K562 (cell line): ENCODE results near the gene B3GALT6. TPM values are rescaled to one million over a fixed set of nuclear protein-coding genes. Genes with fewer than 3 reads are reported as not detected.
A peak's percentile ranks its signal among the peaks of the same experiment; 100 is the strongest.

Experiments used
- ESRRB ChIP-seq: fragments of 250-450 bp; sonication (Bioruptor Pico); IDR thresholded peaks from 2 replicates; pipeline ENCODE4 v1.5.0; 2020; ENCODE audit warnings: mild to moderate bottlenecking, moderate library complexity, borderline replicate concordance
- GMEB1 ChIP-seq: fragments of 250-450 bp; sonication (Bioruptor Pico); IDR thresholded peaks from 2 replicates; pipeline ENCODE4 v1.4.0; 2020; ENCODE audit warnings: mild to moderate bottlenecking
- HNRNPL ChIP-seq: fragments of 200-400 bp; formaldehyde crosslinking; IDR thresholded peaks from 2 replicates; pipeline ENCODE4 v1.6.1; 2017; ENCODE audit warnings: low read depth, mild to moderate bottlenecking, low read length
- KDM4B ChIP-seq, 2 experiments: fragments of 450-650 bp in 1 of 2; sonication (generic) in 1 of 2; IDR thresholded peaks; 2 replicates each; pipeline ENCODE4 v1.6.1; 2016 to 2017; ENCODE audit warnings: borderline replicate concordance in 2 of 2, antibody characterized with exemption in 1 of 2, low read depth in 1 of 2, mild to moderate bottlenecking in 1 of 2
- NCOA1 ChIP-seq: fragments of 450-650 bp; IDR thresholded peaks from 2 replicates; pipeline ENCODE4 v1.6.1; 2016; ENCODE audit warnings: low read depth
- NR2C1 ChIP-seq, 2 experiments: fragments of 450-650 bp; IDR thresholded peaks; 2 replicates each; pipeline ENCODE4 v1.6.1; 2017; ENCODE audit warnings: mild to moderate bottlenecking in 2 of 2, antibody characterized with exemption in 1 of 2, inconsistent platforms in 1 of 2, missing compliant biosample characterization in 1 of 2, missing genetic modification characterization in 1 of 2
- NRF1 ChIP-seq, 2 experiments: fragments of 450-650 bp; IDR thresholded peaks in 1 of 2; conservative IDR thresholded peaks in 1 of 2; 2 replicates each; pipeline ENCODE4 v1.6.1; 2014; ENCODE audit warnings: mild to moderate bottlenecking in 2 of 2
- SOX6 ChIP-seq: fragments of 450-650 bp; IDR thresholded peaks from 2 replicates; pipeline ENCODE4 v1.6.1; 2014; ENCODE audit warnings: mild to moderate bottlenecking
- ZFX ChIP-seq: sonication (generic); formaldehyde crosslinking; IDR thresholded peaks from 2 replicates; pipeline ENCODE4 v1.8.0; 2022; ENCODE audit warnings: mild to moderate bottlenecking, missing genetic modification reagents, moderate library complexity
- ZNF384 ChIP-seq: IDR thresholded peaks from 2 replicates; pipeline ENCODE4 v1.6.1; 2012; ENCODE audit warnings: low read depth, low read length, improper control_type of control experiment
- ZNF511 ChIP-seq: sonication (generic); formaldehyde crosslinking; IDR thresholded peaks from 2 replicates; pipeline ENCODE4 v1.8.0; 2022; ENCODE audit warnings: mild to moderate bottlenecking, missing genetic modification reagents
- ZNF668 ChIP-seq: fragments of 250-450 bp; sonication (Bioruptor Pico); IDR thresholded peaks from 2 replicates; pipeline ENCODE4 v1.8.0; 2022; ENCODE audit warnings: mild to moderate bottlenecking, inconsistent platforms
- ZNF830 ChIP-seq: fragments of 250-450 bp; sonication (Bioruptor Pico); IDR thresholded peaks from 2 replicates; pipeline ENCODE4 v1.5.0; 2021; ENCODE audit warnings: mild to moderate bottlenecking
- polyA plus RNA-seq, 8 experiments: library from polyadenylated mRNA; depleted of rRNA in 4 of 8; stranded (reverse) in 5 of 8; unstranded in 3 of 8; fragments of >200 nt; fragmentation: Nextera tagmentation in 2 of 8; fragmentation: Illumina TruSeq in 1 of 8; extraction: Ambion mirVana in 2 of 8; extraction: Trizol in 1 of 8; gene quantifications; 2 replicates each; pipeline versions ENCODE4 v1.2.1 to v1.2.3, GENCODE V29; 2011 to 2014; ENCODE audit warnings: inconsistent platforms in 1 of 8, missing spikeins in 1 of 8
- total RNA-seq, 7 experiments: library from RNA; depleted of rRNA in 6 of 7; stranded (reverse); fragments of >200 nt in 6 of 7; fragmentation: Illumina TruSeq in 2 of 7; extraction: Trizol in 2 of 7; gene quantifications; 2 replicates each; pipeline versions ENCODE4 v1.2.1 to v1.2.3, GENCODE V29; 2011 to 2021; ENCODE audit warnings: low replicate concordance in 1 of 7
- TF ChIP-seq, protein P1 (sequence below): sonication (generic); formaldehyde crosslinking; IDR thresholded peaks from 2 replicates; pipeline ENCODE4 v1.8.0; 2022; ENCODE audit warnings: missing genetic modification reagents, mild to moderate bottlenecking, borderline replicate concordance
- TF ChIP-seq, protein P2 (sequence below), 3 experiments: fragments of 200-800 bp in 1 of 3; sonication (Bioruptor generic) in 1 of 3; sonication (generic) in 1 of 3; formaldehyde crosslinking in 1 of 3; IDR thresholded peaks; 2 replicates each; pipeline versions ENCODE4 v1.6.1 to v1.8.0; 2016 to 2022; ENCODE audit warnings: mild to moderate bottlenecking in 2 of 3, missing compliant biosample characterization in 2 of 3, missing genetic modification characterization in 2 of 3, missing genetic modification reagents in 1 of 3
- TF ChIP-seq, protein P3 (sequence below): fragments of 200-800 bp; sonication (Bioruptor generic); IDR thresholded peaks from 2 replicates; pipeline ENCODE4 v1.6.1; 2017; ENCODE audit warnings: missing genetic modification characterization, missing compliant biosample characterization
- TF ChIP-seq, protein P4 (sequence below): fragments of 250-450 bp; sonication (Bioruptor Pico); IDR thresholded peaks from 2 replicates; pipeline ENCODE4 v1.9.0; 2021; ENCODE audit warnings: mild to moderate bottlenecking

The B3GALT6 gene
- total and polyA plus RNA-seq, 9 of the 15 experiments (the other 6 are each of a cell fraction or from before 2014, with no cell fraction given), result 0.68 to 29.8 (median 9.9) TPM

- TF ChIP-seq, protein P1, sequence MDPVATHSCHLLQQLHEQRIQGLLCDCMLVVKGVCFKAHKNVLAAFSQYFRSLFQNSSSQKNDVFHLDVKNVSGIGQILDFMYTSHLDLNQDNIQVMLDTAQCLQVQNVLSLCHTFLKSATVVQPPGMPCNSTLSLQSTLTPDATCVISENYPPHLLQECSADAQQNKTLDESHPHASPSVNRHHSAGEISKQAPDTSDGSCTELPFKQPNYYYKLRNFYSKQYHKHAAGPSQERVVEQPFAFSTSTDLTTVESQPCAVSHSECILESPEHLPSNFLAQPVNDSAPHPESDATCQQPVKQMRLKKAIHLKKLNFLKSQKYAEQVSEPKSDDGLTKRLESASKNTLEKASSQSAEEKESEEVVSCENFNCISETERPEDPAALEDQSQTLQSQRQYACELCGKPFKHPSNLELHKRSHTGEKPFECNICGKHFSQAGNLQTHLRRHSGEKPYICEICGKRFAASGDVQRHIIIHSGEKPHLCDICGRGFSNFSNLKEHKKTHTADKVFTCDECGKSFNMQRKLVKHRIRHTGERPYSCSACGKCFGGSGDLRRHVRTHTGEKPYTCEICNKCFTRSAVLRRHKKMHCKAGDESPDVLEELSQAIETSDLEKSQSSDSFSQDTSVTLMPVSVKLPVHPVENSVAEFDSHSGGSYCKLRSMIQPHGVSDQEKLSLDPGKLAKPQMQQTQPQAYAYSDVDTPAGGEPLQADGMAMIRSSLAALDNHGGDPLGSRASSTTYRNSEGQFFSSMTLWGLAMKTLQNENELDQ (CRISPR knock-in tag), result no peak
- TF ChIP-seq HNRNPL (peak; percentile 62; the same call in 1 of the 2 replicates), ZNF511 (0 out of 2 replicates have a peak, but pooled peaks have one; percentile 27), ZNF384 (no peak), SOX6 (peak; percentile 24; the same call in 1 of the 2 replicates), ZNF830 (CRISPR knock-in tag) (no peak), KDM4B (IDR thresholded peaks at IDR 0.05; ENCODE audit: borderline replicate concordance in 2 of 2, low read depth in 1 of 2) (peak in 1 of 2 experiments; percentile 96; a peak in 2 of 4 replicates), ZNF668 (CRISPR knock-in tag) (no peak), NRF1 (conservative IDR thresholded peaks at IDR 0.05 in 1 of 2, IDR thresholded peaks at IDR 0.05 in 1 of 2) (peak; percentile 85 to 87), ESRRB (no peak), NR2C1 (IDR thresholded peaks at IDR 0.05) (peak; percentile 97), NR2C1 (tag; IDR thresholded peaks at IDR 0.05) (peak; percentile 98), NCOA1 (no peak), GMEB1 (peak; percentile 66), ZFX (peak; percentile 89)
- TF ChIP-seq, protein P2, sequence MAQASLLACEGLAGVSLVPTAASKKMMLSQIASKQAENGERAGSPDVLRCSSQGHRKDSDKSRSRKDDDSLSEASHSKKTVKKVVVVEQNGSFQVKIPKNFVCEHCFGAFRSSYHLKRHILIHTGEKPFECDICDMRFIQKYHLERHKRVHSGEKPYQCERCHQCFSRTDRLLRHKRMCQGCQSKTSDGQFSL (CRISPR knock-in tag; IDR thresholded peaks at IDR 0.05), result peak; percentile 10; the same call in 1 of the 2 replicates
- TF ChIP-seq, protein P2 (tag; IDR thresholded peaks at IDR 0.05), result no peak
- TF ChIP-seq, protein P3, sequence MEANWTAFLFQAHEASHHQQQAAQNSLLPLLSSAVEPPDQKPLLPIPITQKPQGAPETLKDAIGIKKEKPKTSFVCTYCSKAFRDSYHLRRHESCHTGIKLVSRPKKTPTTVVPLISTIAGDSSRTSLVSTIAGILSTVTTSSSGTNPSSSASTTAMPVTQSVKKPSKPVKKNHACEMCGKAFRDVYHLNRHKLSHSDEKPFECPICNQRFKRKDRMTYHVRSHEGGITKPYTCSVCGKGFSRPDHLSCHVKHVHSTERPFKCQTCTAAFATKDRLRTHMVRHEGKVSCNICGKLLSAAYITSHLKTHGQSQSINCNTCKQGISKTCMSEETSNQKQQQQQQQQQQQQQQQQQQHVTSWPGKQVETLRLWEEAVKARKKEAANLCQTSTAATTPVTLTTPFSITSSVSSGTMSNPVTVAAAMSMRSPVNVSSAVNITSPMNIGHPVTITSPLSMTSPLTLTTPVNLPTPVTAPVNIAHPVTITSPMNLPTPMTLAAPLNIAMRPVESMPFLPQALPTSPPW (CRISPR knock-in tag), result peak; percentile 96
- TF ChIP-seq, protein P4, sequence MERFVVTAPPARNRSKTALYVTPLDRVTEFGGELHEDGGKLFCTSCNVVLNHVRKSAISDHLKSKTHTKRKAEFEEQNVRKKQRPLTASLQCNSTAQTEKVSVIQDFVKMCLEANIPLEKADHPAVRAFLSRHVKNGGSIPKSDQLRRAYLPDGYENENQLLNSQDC (CRISPR knock-in tag), result peak; percentile 86; the same call in 1 of the 2 replicates
These were observed 41.7 kb downstream of the B3GALT6 start, which contains the start of gene UBE2J2 (continued) for GRCh38 chr1:1273512-1274298.
